Eye (tissue), 1 donor: Measurements from ENCODE around the gene VPS16.
A peak's percentile ranks its signal among the peaks of the same experiment; 100 is the strongest.

ENCODE experiments used
- DNase-seq: peaks from one replicate; pipeline ENCODE4 v3.0.0-alpha.2; 2015

Gene VPS16

DNA sequence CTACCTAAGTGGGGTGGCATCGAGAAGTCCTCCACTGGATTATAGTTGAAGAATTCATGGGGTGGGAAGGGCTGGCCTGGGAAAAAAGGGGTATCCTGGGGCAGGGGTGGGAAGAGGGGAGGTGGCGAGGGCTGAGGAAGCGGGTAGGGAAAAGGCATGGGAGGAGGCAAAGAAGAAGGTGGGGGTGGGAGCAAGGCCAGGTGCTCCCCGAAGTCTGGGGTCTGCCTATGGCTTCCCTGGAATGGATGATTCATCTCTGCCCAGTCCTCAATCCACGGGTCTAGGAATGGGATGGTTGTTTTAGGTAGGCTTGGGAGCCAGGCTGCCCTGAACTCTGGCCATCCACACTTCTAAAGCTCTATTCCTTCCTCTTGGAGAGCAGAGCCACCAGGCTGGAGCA lies 4.5 kb upstream of the VPS16 start:
- no peak for DNase-seq

DNA sequence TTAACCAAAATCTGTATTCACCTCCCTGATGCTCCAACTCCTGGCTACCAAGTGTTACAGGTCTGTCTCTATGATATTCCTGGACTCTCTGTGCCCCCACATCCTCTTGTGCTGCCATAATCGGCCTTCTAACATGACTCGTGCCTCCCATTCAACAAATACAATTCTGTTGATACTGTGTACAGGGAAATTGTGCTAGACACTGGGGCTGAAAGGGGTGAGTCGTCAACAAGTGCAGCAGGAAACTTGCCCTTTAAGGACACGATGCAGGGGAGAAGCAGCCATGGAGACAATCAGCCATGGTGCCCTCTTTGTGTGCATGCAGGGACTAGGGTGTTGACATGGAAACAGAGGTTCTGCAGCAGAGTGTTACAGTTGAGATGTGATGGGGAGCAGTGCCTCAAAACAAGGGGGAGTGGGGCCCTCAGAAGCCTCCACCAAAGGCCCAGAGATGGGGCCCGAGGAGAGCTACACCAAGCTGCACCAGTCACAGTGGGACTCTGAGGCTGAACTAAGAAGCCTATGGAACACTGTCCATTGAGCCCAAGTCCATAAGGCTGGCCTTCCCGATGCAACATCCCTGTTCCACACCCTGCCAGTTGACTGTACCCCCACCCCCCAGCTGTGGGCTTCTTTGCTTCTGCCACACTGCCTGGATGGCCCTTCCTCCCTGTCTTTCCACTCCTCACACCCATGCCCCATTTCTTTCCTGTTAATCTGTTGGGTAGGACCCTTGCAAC lies 3.2 kb upstream of the VPS16 start:
- DNase-seq = no peak

DNA sequence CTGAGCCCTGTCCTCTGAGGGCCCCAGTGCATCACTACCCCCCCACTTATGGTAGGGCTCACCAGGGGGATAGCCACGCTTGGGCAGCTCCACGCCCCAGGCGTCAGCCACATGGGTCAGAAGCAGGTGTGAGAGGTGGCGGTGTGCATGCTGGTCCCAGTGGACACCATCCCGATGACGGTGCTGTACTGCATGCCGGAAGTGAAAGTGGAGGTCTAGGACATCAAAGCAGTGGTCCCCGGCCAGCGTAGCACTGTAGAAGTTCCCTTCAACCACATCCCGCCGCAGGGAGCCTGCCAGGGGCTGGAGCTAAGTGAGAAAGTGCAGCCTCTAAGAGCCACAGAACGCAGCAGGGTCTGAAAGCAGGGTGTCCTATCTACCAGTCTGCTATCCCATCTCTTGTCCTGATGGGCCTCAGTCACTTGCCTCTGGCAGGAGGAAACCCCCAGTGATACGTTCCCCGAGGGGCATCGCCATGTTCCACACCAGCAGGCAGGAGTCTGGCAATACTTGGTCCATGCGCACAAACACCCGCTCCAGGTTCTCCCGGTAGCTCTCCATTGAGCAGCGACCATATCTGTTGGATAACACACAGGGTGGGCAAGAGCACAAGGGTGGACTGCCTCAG lies 2.3 kb upstream of the VPS16 start:
- no peak for DNase-seq

DNA sequence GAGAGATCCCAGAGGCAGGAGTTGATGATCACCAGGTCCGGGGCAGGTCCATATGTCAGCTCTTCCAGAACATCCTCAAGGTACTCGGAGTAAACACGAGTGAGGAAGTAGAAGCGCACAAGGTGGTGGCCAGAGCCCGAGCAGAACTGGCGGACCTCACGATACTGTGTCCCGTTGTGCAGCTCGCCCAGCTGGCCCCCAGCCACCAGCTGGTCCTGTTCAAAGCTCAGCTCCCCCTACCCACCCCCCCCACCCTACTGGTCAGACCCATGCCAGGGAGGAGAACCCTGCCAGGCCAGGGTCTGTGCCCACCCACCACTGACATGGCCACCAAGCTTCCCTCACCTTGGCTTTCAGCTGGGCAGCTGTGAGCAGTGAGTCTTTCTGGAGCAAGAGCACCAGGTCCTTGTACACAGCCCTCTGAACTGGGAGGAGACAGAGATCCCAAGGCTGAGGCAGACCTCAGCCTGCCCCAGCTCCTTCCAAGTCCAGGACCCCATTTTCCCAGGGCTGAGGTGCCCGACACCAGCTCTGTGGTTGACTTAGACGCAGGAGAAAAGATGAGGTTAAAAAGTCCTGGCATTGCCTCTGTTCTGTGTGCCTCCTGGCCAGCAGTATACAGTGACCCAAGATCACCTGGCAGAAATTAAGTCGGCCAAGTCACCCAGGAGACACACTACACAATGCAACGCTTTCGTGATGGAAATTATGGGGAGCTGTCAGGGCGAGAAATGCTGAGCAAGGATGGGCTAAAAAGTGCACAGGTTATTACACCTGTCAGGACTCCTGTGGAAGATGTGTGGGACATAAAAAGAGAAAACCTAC lies 1.5 kb upstream of the VPS16 start:
- no peak for DNase-seq

DNA sequence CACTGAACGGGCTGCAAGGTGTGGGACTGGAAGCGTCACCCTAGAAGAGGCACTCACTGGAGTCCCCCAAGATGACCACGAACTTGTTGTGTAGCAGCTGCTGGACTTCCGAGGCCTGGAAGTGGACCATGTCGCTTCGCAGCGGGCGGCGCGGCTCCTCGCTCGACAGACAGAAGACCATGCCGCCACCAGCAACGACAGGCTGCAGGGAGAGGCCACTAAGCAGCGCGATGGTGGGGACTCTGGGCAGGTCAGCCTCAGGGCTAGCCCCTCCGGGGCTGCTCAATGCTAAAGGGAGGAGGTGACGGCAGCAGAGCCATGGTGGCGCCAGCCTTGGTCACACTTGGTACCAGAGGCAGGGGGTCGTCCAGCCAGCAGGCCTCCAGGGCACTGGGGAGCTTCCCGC lies 810 bp upstream of the VPS16 start:
- peak; percentile 4 for DNase-seq

DNA sequence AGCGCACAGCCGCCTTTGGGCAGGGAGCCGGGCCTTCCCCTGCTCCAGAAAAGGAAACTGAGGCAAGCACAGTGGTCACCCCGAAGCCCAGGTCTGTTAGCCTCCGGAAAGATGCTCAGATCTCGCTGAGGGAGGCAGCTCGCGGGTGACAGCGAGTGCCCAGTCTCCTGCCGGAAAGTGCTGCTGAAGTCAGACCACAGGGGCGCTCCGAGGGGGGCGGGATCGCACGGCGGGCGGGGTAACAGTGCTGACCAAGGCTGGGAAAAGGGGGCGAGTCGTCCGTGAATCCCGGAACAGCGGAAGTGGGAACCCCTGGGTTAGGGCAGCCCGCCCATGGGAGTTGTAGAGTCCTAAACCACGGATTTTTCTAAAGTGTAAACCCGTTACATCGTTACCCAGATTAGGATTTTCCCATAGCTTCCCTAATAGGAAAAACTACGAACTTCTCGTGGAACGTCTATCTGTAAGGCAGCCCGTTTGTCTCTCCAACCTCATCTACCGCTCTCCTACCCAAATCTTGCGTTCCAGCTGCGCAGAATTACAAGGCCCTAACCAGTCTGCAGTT lies 504 bp downstream of the VPS16 start:
- DNase-seq = peak; percentile 56

DNA sequence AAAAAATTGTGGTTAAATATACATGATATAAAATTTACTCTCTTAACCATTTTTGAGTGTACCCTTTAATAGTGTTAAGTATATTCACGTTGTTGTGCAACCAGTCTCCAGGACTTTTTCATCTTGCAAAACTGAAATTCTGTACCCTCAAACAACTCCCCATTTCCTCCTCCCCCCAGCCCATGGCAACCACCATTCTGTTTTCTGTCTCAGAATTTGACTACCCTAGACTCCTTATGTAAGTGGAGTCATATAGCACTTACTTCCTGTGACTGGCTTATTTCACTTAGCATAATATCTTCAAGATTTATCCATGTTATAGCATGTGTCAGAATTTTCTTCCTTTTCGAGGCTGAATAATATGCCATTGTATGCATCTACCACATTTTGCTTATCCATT lies 5.1 kb downstream of the VPS16 start:
- DNase-seq = no peak

DNA sequence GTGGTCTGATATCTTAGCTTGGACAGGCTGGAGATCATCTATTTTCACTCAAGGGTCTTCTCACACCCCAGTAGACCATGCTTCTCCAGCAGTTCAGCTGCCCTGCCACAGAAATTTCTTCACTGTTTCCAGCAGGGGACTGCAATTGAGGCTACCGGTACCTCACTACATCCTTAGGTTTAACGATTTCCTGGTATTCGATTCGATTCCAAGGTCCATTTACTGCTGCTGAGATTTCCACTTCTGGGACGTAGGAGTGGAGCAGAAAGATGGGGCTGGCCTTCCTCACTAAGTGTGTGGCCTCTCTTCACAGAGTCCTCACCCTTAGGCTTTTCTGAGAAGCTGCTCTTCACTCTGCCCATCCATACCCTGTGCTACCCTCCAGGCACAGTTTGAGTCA lies 6.2 kb downstream of the VPS16 start:
- no peak for DNase-seq

DNA sequence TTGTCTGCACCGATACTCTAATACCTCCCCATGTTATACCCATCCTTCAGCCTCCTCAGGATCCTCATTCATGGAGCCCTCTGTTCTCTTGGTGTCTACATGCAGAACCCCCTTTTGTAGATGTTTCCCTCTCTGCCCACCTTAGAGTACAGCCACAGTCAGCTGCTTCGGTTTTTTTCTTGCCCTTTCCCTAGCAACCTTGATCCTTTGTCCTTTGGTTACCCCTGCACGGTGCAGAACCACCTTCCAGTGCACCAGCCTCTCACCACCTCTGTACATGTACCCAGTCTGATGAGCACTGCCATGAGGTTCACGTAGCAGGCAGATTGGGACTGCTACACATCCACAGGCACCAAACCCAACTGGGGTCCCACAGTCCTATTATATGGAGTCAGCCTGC lies 7.3 kb downstream of the VPS16 start:
- DNase-seq = no peak

DNA sequence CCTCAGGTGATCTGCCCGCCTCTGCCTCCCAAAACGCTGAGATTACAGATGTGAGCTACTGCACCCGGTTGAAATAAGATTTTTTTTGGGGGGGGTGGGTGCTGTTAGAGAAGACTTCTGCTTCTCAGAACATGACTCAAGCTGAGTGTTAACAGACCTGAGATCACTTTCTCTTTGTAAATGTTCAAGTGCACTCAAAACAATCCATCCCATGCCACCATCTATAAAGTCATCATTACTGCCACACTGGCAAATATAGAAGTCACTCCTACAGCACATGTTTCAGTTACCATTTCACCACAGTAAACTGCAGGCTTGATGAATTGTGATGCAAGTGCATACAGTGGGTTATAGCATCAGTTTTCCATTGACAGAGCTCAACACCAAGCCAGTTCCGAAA lies 9.0 kb downstream of the VPS16 start:
- no peak for DNase-seq

DNA sequence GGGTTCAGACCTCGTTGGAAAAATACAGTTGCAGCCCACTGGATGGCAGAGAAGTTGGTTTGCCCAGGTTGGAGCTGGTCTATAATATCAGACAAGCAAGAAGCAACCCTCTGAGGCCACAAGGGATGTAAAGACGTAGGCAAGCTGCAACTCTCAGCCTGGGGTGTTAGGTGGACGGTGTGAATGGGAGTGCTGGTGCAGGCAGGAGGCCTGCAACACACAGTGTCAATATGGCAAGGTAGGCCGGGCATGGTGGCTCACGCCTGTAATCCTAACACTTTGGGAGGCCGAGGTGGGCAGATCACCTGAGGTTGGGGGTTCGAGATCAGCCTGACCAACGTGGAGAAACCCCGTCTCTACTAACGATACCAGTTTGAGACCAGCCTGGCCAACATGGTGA lies 10.5 kb downstream of the VPS16 start:
- no peak for DNase-seq

DNA sequence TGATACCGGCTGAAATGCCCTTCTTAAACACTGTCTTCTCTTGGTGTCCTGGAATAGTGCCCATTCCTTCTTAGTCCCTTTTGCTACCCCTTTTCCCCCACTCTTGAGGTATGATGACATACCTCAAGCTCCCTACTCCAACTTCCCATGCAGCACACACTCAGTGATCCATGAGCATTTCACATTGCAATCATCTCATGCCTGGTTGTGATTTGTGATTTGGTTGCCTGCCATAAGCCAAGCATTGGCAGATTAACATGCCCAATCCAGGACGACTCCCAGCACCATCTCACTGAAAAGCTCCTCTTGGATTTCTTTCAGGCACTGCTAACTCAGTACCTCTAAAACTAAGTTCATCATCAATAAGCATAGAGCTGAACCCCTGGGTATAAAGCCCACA lies 18.0 kb downstream of the VPS16 start:
- no peak for DNase-seq

DNA sequence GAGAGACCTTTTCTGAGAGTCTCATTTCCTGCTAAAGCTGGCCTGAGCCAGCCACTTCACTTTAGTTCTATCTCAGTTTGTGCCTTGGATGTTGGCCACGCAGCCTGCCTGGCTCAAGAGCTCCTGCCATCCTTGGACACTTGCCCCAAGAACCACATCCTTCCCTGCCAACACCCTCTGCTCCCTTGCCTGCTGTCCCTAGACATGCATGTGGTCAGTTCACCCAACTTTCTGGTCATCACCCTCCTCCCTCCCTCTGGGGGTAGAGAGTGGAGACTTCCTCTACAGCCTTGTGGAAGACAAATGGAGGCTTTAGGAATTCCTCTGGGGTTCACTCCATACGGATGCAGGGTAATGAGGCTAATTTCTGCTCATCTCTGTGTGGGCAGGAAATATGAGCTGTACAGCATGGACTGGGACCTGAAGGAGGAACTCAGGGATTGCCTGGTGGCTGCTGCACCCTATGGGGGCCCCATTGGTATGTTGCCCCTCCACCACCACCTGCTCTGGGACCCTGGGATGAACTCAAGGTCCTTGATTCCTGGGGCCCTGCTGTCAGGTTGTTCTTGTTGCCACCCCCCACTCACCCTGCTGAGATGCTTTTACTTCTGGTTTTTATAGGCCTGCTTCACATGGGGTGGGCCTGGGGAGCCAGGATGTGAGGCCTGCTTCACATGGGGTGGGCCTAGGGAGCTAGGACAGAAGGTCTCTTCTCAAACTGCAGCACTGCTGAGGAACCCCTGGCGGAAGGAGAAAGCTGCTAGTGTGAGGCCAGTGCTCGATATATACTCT lies 19.0 kb downstream of the VPS16 start:
- no peak for DNase-seq

DNA sequence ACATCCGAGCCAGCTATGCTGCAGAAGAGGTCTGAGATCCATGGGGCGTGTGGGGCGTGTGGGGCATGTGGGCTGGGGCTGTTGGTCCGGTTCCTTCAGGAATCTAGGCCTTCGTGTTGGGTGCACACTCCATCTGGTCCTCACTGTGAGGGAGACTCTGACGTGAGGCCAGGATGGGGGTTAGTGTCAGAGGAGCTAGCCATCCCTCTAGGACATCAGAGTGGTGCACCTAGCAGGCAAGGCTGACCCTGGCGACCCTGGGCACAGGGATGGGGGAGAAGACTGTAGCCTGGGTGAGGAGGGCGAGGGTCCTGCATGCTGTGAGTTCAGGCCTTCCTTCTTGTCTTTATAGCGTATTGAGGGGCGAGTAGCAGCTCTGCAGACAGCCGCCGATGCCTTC lies 24.1 kb downstream of the VPS16 start:
- no peak for DNase-seq

DNA sequence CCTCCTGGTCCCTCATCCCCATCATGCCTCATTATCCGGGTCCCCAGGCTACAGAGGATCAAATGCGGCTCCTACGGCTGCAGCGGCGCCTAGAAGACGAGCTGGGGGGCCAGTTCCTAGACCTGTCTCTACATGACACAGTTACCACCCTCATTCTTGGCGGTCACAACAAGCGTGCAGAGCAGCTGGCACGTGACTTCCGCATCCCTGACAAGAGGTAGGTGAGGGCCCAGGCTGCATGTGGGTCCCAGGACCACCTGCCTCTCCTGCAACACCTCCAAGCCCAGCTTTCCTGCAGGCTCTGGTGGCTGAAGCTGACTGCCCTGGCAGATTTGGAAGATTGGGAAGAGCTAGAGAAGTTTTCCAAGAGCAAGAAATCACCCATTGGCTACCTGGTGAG lies 24.6 kb downstream of the VPS16 start:
- DNase-seq = no peak

DNA sequence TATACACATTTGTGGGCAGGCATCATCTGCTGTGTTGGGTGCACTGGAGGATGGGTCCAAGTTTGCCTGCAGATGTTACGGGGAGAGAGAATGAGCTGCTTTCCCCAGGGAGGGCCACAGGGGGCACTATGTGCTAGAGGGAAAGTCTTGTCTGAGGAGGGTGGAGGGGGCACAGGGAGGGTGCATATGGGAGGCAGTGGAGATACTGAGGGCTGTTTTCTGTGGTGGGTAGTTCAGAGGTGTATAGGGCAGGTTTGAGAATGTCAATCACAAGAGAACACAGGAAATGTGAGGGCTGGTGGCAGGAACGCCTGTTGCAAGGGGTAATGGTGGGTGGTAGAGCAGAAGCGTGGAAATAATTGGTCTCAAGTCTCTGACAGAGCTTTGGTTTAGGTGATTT lies 25.1 kb downstream of the VPS16 start:
- DNase-seq = no peak

DNA sequence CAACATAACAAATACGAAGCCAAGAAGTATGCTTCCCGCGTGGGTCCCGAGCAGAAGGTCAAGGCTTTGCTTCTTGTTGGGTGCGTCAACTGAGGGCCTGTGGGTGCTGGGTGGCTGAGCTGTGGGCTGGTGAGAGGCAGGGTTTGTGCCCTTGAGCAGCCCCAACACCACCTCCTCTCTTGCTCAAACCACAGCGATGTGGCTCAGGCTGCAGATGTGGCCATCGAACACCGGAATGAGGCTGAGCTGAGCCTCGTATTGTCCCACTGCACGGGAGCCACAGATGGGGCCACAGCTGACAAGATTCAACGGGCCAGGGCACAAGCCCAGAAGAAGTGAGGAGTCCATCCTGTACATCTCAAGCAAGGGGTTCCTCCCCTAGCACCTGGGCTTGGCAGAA lies 25.7 kb downstream of the VPS16 start:
- no peak for DNase-seq

DNA sequence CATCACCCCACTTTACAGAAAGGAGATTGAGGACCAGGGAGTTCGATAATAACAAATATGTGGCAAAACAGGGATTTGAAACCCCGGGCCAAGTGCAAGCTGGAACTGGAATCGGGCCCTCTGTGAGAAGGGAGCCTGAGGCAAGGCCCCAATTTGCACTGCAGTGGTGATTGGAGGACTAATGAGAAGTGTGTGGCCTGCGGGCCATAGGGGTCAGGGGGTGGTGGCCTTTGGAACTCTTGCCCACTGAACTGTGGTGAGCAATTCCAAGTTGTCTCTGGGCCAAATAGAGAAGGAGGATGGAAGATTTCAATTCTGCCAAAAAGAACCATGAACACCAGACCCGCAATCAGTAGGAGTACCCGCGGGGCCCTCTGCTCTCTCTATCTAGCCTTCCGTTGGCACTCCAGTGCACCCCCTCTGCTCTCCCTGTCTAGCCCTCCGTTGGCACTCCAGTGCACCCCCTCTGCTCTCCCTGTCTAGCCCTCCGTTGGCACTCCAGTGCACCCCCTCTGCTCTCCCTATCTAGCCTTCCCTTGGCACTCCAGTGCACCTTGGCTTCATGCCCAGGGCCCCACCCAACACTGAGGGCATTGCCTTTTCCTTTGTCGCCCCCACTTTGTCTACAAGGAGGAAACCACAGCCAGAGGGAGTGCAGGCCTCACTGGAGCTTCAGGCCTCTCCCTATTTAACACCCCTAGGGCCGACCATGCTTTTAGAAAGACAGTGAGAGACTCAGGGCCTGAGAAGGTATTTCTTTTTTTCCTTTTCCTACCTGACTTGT lies 26.7 kb downstream of the VPS16 start:
- no peak for DNase-seq

DNA sequence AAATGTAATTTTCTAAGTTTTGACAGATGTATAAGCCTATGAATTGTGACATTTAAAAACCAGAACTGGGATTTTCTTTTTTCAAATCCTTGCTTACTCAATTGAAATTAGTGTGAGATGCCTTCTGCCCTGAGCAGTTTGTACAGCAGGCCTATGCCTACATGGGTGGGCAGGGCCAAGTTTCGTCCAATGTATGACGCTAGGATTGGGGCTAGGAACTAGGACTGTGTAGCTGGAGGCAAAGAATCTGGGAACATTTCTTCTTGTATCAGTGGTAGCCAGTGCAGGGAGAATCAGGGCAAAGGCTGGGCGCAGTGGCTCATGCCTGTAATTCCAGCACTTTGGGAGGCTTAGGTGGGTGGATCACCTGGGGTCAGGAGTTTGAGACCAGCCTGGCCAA lies 28.8 kb downstream of the VPS16 start:
- no peak for DNase-seq

DNA sequence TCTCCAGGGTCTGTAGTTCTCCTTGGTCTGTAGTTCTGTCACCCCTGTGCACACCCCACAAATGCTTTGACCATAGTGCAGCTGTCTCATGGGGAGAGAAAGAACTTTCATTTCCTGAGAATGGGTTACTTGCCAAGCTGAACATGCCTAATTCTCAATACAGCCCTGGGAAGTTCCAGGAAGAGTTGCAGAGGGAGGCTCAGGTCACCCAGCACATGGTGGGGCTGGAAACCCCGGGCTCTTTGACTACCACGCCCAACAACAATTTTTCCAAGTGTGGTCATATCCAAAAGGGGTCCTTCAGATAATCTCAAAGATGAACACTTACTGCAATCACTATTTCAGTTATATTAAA lies 30.5 kb downstream of the VPS16 start:
- peak; percentile 8 for DNase-seq

DNA sequence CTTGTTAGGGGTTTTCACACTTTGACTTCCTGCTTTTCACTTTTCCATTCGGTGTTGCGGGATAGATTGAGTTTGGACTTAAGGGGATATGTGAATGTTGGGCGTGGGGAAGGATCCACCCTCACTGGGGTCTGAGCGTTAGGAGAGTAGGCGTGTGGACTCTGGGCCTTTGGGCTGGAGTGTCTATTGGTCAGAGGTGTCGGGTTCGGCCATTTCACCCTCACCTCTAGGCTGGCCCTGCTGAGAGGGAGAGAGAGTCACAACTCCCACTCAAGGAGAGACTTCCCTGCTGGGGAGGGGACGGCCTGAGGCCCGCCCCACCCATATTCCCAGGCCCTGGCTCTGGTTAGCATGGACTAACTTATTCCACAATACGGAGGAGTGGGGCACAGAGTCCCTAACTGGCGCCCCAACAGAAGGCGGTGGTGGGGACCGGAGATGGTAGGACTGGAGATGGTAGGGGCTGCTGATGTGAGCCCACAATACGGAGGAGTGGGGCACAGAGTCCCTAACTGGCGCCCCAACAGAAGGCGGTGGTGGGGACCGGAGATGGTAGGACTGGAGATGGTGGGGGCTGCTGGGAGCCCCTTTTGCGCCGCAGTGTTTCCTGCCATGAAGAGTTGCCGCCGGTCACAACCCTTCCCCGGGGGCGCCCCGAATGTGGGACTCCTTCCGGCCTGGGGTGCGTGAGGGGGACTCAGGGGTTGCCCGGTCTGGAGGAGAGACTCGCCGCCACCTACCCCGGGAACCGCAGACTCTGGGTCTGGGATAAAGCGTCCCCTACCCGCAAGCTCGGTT lies 31.3 kb downstream of the VPS16 start:
- peak; percentile 16 for DNase-seq
